Brain pericyte (primary cell): ENCODE measurements around the gene TMX2.
"Not testable (repeated sequence)": the region's sequence is repeated elsewhere in the genome, so short reads cannot be mapped to it uniquely, and the experiment has no call there.

Experiments
- DNase-seq: peaks from one replicate; pipeline ENCODE4 v3.0.0-alpha.2; 2012; ENCODE audit warnings: low read depth, low spot score

Gene TMX2

GRCh38 chr11:57712256-57713150 lies at the start of gene TMX2:
TMX2 (plus strand) TSS chr11:57712593; CDS start chr11:57712619, 26 bp downstream.
- DNase-seq = peak; percentile 97

DNA sequence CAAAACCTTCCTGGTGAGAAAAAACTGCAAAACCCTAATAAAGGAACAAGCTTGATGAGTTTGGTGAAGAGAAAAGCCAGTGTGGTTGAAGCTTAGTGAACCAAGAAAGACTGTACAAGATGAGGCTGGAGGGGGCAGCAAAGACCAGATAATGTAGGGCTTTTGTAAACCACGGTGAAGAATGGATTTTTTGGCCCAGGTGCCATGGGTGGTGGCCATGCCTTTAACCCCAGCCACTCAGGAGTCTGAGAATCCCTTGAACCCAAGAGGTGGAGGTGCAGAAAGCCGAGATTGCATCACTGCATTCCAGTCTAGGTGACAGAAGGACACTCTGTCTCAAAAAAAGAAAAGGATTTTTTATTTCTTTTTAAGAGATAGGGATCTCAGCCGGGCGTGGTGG lies 49.5 kb upstream of the TMX2 start:
- DNase-seq = no peak

DNA sequence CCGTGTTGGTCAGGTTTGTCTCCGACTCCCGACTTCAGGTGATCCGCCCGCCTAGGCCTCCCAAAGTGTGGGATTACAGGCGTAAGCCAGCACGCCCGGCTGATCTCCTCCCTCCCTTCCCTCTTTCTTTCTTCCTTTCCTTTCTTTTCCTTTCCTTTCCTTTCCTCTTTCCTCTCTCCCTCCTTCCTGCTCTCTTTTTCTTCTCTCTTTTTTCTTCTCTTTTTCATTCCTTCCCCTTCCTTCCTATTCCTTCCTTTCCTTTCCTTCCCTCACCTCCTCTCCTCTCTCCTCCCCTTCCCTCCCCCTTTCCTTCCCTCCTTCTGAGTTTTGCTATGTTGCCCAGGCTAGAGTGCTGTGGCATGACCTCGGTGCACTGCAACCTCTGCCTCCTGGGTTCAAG lies 48.4 kb upstream of the TMX2 start:
- DNase-seq = no peak

- DNase-seq = no peak
Measured at GRCh38 chr11:57667117-57667735, 45.2 kb upstream of the TMX2 start.

GRCh38 chr11:57667736-57668433 lies 44.5 kb upstream of the TMX2 start, which contains the start of gene ZDHHC5:
ZDHHC5 (plus strand) TSS chr11:57668114; CDS start chr11:57673091, 4,977 bp downstream.
- peak; percentile 100 for DNase-seq

DNA sequence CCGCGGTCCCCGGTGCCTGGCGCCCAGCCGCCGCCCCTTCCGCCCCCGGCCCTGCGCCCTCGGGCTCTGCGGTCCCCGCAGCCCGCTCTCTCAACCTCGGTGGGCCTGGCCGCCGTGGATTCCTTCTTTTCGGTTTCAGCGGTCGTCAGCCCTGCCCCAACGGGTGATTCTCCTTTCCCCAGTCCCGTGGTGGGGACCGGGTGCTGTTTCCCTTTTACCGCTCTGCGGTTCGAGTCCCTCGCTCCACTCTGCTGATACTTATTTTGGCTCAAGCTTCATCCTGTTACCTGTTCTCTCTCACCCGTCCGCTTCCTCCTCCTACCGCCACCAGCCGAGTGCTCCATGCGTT lies 44.0 kb upstream of the TMX2 start:
- no peak for DNase-seq

- DNase-seq = no peak
Measured at GRCh38 chr11:57674251-57674650, 38.1 kb upstream of the TMX2 start.

DNA sequence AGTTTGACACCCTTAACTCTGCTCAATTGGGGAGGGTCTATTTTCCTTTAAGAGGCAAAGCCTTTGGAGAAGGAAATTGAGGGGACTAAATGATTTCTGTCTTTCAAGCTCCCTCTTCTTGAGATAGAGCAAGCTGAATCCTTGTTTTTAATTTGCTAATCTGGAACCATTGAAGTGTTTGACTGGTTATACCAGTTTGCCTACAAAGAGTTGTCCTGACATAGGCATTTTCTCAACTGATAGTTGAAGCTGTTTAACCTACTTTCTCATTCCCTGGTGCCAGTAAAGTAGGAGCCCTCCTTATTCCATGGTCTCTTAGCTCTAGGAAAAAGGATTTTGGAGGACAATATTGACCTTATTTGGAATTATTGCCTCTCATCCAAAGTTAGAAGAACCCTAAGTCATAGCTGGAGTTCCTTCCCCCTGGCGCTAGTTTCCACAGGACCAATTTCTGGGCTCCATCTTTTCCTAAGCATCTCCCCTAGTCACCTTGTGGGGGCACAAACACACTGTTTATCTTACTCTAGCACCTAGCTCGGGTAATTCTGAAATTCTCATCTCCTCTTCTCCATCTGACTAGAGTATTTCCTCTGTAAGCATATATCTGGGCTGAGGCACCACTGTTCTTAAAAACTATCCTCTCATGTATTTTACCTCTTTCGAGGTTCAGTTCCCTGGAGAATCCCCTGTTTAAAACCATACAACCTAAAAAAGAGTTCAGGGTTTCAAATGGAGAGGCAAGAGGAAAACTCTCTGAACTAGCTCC lies 37.0 kb upstream of the TMX2 start:
- no peak for DNase-seq

DNA sequence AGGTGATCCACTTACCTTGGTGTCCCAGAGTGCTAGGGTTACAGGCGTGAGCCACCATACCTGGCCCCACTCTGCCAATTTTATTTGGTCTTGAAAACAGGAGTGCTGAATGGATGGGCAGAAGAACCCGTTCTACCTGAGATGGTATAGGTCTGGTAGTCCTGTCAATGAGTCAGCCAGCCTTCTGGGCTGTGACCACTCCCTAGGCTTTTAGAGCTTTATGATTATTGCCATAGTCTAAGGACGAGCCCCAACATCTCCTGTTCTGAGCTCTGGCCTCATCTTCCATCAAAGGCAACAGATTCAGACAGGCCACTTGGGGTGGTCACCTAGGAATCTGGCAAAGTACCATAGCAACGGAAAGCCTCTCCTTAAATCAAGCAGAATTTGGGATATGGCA lies 33.0 kb upstream of the TMX2 start:
- no peak for DNase-seq

DNA sequence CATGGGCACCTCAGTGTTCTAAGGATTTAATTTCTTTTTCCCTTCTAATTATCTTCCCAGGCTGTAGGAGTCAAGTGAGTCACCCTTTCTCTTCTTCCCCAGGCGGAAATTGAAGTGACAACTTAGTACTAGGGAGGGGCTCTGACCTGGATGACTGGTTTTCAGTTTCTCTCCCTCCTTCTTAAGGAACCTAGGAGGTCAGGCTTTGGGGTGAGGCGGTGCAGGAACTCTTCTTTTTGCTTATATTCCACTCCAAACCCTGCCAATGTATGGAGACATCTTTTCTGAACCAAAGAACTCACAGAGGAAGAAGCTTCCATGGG lies 31.9 kb upstream of the TMX2 start:
- DNase-seq = no peak

DNA sequence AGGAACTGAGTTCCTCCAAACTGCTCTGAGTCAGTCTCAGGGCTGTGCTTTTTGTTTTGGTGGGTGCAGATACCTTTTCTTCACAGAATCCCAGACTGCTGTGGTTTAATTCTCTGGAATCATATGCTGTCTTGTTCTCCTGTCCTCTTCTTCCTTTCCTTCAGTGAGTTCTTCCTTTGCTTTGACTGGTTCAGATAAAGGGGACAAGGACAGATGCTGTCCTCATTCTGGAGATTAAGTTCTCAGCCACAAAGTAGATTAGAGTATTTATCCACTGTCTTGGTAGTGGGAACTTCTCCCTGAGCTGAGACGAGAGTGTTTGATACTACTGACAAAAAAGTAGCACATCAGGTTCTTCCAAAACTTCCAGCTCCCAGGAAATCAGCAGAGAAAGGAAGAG lies 31.2 kb upstream of the TMX2 start:
- DNase-seq = no peak

GRCh38 chr11:57690474-57690873 lies 21.9 kb upstream of the TMX2 start:
- DNase-seq = not testable (repeated sequence)

- no peak for DNase-seq
Measured at GRCh38 chr11:57698843-57699365, 13.5 kb upstream of the TMX2 start.

DNA sequence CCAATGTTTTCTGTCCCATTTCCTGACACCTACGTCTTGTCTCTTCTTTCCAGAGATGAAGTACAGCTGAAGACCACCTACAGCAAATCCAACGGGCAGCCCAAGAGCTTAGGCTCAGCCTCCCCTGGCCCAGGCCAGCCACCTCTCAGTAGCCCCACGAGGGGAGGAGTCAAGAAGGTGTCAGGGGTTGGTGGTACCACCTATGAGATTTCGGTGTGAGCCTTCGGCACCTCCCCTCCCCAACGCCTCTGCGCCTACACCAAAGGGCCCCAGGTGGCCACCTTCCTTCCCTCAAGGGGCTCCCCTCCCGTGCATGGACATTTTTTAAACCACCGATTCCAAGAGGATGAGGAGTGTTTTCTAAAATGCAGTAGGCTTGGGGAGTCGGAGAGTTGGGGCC lies 12.6 kb upstream of the TMX2 start:
- no peak for DNase-seq

DNA sequence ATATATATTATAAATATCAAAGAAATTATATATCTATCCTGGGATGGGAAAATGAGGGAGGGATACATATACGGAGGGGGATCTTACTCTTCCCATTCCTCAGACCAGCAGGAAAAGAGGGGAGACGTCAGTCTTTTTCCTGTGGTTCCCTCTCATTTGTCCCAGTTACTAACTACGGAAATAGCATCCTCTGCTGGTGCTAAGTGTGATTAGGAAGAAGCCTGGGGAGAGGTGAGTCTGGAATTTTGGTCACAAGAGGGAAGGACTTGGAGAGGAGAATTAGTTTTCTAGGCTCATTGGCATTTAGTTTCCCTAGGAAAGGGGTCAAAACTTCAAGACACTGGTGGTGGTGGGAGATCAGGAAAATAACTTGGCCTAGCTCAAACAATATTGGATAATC lies 12.0 kb upstream of the TMX2 start:
- no peak for DNase-seq

DNA sequence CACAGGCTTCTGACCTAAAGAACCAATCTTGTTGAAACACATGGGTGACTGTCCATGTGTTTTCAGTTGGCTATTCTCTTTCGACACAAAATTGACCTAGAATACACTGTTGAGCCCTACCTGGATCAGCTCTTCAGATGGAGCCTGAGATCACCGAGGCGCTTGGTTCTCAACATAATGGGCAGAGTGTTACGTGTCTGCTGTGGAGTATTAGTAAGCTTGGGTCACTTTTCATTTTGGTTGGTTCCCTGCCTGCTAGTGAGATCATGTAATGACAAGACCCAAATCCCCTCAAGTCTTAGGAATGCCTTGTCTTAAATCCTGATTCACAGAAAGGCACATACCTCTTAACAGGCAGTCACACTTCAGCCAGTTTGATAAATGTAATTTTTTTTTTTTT lies 9.1 kb upstream of the TMX2 start:
- no peak for DNase-seq

DNA sequence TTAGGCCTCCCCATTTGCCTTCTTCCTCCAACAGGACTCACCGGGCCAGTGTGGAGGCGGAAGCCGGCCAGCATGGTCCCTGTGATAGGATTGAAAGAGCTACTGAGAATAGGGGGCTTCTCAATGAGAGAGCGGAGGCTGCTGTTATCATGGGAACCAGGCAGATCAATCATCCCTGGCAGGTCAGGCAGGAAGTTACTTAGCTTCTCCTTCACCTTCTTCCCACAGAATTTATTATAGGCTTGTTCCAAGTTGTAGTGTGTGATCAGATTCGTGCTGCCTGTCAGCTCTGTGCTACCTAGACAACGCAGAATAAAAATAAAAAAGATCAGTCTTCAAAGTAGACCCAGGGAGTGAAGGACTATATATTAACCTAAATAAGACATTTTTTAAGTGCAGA lies 7.5 kb upstream of the TMX2 start:
- no peak for DNase-seq

DNA sequence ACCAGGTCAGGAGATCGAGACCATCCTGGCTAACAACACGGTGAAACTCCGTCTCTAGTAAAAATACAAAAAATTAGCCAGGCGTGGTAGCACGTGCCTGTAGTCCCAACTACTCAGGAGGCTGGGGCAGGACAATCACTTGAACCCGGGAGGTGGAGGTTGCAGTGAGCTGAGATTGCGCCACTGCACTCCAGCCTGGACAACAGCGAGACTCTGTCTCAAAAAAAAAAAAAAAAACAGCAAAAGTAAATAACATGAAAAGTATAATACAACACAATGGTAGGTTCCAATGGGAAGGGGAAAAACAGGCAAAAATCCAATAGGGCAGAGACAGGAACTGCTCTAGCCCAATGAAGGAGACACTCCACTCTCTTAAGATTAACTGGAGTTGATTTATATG lies 7.0 kb upstream of the TMX2 start:
- not testable (repeated sequence) for DNase-seq

- no peak for DNase-seq
Measured at GRCh38 chr11:57709802-57710367, 2.5 kb upstream of the TMX2 start.

- no peak for DNase-seq
Measured at GRCh38 chr11:57711414-57712255, 758 bp upstream of the TMX2 start, which contains the start of gene MED19. MED19 (minus strand) TSS chr11:57712215; CDS start chr11:57712179, 36 bp downstream.
